Sigmoid colon (tissue), 7 donors: ENCODE results near the gene RIMS4. TPM values are rescaled to one million over a fixed set of nuclear protein-coding genes. Genes with fewer than 3 reads are reported as not detected.

Source experiments
- DNase-seq: peaks from one replicate; pipeline ENCODE4 v3.0.0-alpha.2; 2019
- H3K27ac ChIP-seq, 4 donors: fragments of 200-600 bp; sonication (generic); one replicate each; pipeline ENCODE4 v1.5.1; 2016 to 2019; ENCODE audit warnings: mild to moderate bottlenecking in 1 of 4
- H3K27me3 ChIP-seq, 3 donors: fragments of 200-600 bp; sonication (generic); one replicate each; pipeline ENCODE4 v1.5.1; 2019; ENCODE audit warnings: mild to moderate bottlenecking in 1 of 3
- H3K36me3 ChIP-seq, 4 donors: fragments of 200-600 bp; sonication (generic); one replicate each; pipeline ENCODE4 v1.5.1; 2016 to 2019
- H3K4me1 ChIP-seq, 4 donors: fragments of 200-600 bp; sonication (generic); one replicate each; pipeline ENCODE4 v1.5.1; 2017 to 2019
- H3K4me3 ChIP-seq, 4 donors: fragments of 200-600 bp; sonication (generic); one replicate each; pipeline ENCODE4 v1.5.1; 2017 to 2019; ENCODE audit warnings: mild to moderate bottlenecking in 2 of 4, moderate library complexity in 1 of 4
- H3K9me3 ChIP-seq, 4 donors: fragments of 200-600 bp in 3 of 4; sonication (generic) in 3 of 4; one replicate each; pipeline versions ENCODE4 v1.5.1 to v1.6.1; 2013 to 2019
- EP300 ChIP-seq, 4 donors: sonication (generic); formaldehyde crosslinking; IDR thresholded peaks; one replicate each; pipeline ENCODE4 v1.6.1; 2017; ENCODE audit warnings: antibody characterized with exemption in 4 of 4
- POLR2A ChIP-seq, 2 donors: fragments of 450-650 bp; IDR thresholded peaks; one replicate each; pipeline ENCODE4 v1.6.1; 2016; ENCODE audit warnings: antibody characterized with exemption in 2 of 2, mild to moderate bottlenecking in 2 of 2, moderate library complexity in 2 of 2
- POLR2AphosphoS5 ChIP-seq, 4 donors: sonication (generic); formaldehyde crosslinking; IDR thresholded peaks; one replicate each; pipeline ENCODE4 v1.6.1; 2017; ENCODE audit warnings: antibody characterized with exemption in 4 of 4
- WGBS, 2 donors: extraction: QIAGEN DNeasy Blood & Tissue Kit; methylation state at CpG; one replicate each; pipeline ENCODE4 v1.1.7; 2013; 5-methylcytosine and 5-hydroxymethylcytosine counted together
- intact Hi-C: fragments of 100-400 bp; cut with DNase I; formaldehyde crosslinking; loops from one replicate; pipeline ENCODE4 v1.15.1; 2023
- polyA plus RNA-seq, 3 donors: library from polyadenylated mRNA; stranded (reverse); fragments of 200-250 nt; gene quantifications; one replicate each; pipeline ENCODE4 v1.2.3, GENCODE V29; 2013
- total RNA-seq, 4 donors: library from RNA; depleted of rRNA; stranded (reverse); fragments of >200 nt; gene quantifications; one replicate each; pipeline ENCODE4 v1.1.0, GENCODE V29; 2016
- TF ChIP-seq, protein P1 (sequence below), 4 experiments: fragments of 450-650 bp in 3 of 4; fragments of 200-600 bp in 1 of 4; IDR thresholded peaks; one replicate each; pipeline ENCODE4 v1.5.1; 2016 to 2019; ENCODE audit warnings: antibody characterized with exemption in 4 of 4, mild to moderate bottlenecking in 3 of 4, moderate library complexity in 2 of 4
- donor health status: healthy with polysubstance abuse.
- donor health status: Bipolar disorder and iron deficiency.
- donor health status: healthy.

The RIMS4 gene
- total and polyA plus RNA-seq, 7 donors: 0.14 to 2.1 (median 0.55) TPM

GRCh38 chr20:44762466-44763140 lies 47.7 kb downstream of the RIMS4 start:
- no peaks in the 10 kb centered on the region for H3K9me3 ChIP-seq
- H3K27ac ChIP-seq: peak overlapping the region in 1 of 4 donors; percentile 62
- H3K4me1 ChIP-seq: no peaks in the 10 kb centered on the region
- intact Hi-C loops: no loop called here
- no peak for DNase-seq
- H3K27me3 ChIP-seq: peaks cover 0 to 5% (median 0%) of the 10 kb centered on the region in 3 donors
- TF ChIP-seq, protein P1, sequence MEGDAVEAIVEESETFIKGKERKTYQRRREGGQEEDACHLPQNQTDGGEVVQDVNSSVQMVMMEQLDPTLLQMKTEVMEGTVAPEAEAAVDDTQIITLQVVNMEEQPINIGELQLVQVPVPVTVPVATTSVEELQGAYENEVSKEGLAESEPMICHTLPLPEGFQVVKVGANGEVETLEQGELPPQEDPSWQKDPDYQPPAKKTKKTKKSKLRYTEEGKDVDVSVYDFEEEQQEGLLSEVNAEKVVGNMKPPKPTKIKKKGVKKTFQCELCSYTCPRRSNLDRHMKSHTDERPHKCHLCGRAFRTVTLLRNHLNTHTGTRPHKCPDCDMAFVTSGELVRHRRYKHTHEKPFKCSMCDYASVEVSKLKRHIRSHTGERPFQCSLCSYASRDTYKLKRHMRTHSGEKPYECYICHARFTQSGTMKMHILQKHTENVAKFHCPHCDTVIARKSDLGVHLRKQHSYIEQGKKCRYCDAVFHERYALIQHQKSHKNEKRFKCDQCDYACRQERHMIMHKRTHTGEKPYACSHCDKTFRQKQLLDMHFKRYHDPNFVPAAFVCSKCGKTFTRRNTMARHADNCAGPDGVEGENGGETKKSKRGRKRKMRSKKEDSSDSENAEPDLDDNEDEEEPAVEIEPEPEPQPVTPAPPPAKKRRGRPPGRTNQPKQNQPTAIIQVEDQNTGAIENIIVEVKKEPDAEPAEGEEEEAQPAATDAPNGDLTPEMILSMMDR (IDR thresholded peaks at IDR 0.05): no peak
- TF ChIP-seq POLR2AphosphoS5 (IDR thresholded peaks at IDR 0.05): peak in 1 of 4 donors; percentile 21
- no peaks in the 10 kb centered on the region for H3K36me3 ChIP-seq
- no peak overlapping the region for H3K4me3 ChIP-seq
- 76 to 81% methylated on average over 10 of the region's 10 CpGs for WGBS, 2 donors

DNA sequence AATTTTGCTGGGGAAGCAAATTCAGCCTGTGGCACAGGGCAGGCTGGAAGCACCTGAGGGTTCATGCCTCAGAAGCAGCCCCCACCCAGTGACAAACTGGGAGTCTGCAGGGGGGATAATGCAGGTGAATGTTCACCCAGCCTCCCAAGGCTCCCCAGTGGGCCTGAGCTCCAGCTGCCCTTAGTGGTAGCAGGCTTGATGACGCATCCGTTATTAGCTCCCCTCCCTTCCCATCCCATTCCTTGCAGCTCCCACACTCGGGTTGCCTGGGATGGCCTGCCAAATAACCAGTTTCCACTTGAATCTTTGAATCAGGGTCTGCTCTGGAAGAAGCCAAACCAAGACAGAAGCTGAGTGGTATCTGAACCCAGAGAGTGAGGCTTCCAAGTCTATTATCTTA lies 48.9 kb downstream of the RIMS4 start:
- H3K4me1 ChIP-seq: no peaks in the 10 kb centered on the region
- H3K4me3 ChIP-seq: no peak overlapping the region
- 66 to 74% methylated on average over 3 of the region's 3 CpGs for WGBS, 2 donors
- no peaks in the 10 kb centered on the region for H3K36me3 ChIP-seq
- no peaks in the 10 kb centered on the region for H3K9me3 ChIP-seq
- intact Hi-C loops: no loop called here
- H3K27me3 ChIP-seq: no peaks in the 10 kb centered on the region
- no peak for TF ChIP-seq EP300 (IDR thresholded peaks at IDR 0.05)
- H3K27ac ChIP-seq: peak overlapping the region in 1 of 4 donors; percentile 62
- DNase-seq: no peak

- Histone ChIP-seq H3K4me3 (no peak overlapping the region), H3K27ac (no peak overlapping the region), H3K36me3 (no peaks in the 10 kb centered on the region), H3K9me3 (no peaks in the 10 kb centered on the region), H3K4me1 (no peaks in the 10 kb centered on the region), H3K27me3 (peaks cover 0 to 7% (median 0%) of the 10 kb centered on the region in 3 donors)
- intact Hi-C loops: no loop called here
- TF ChIP-seq EP300 (IDR thresholded peaks at IDR 0.05) (no peak), POLR2A (IDR thresholded peaks at IDR 0.05) (no peak), POLR2AphosphoS5 (IDR thresholded peaks at IDR 0.05) (no peak)
- TF ChIP-seq, protein P1 (IDR thresholded peaks at IDR 0.05): no peak
- DNase-seq: no peak
- 80 to 91% methylated on average over 1 of the region's 1 CpG for WGBS, 2 donors
These were observed 50.8 kb downstream of the RIMS4 start for GRCh38 chr20:44759595-44759994.

GRCh38 chr20:44758247-44759101 lies 51.9 kb downstream of the RIMS4 start:
- TF ChIP-seq POLR2A (IDR thresholded peaks at IDR 0.05) (no peak), POLR2AphosphoS5 (IDR thresholded peaks at IDR 0.05) (no peak), EP300 (IDR thresholded peaks at IDR 0.05) (no peak)
- TF ChIP-seq, protein P1 (IDR thresholded peaks at IDR 0.05): no peak
- WGBS, 2 donors: 55 to 80% methylated on average over 10 of the region's 10 CpGs
- intact Hi-C loops: no loop called here

GRCh38 chr20:44756956-44757355 lies 53.4 kb downstream of the RIMS4 start:
- H3K27me3 ChIP-seq: peaks cover 0 to 18% (median 0%) of the 10 kb centered on the region in 3 donors
- no peaks in the 10 kb centered on the region for H3K4me1 ChIP-seq
- DNase-seq: no peak
- H3K27ac ChIP-seq: no peak overlapping the region
- 90 to 93% methylated on average over 5 of the region's 5 CpGs for WGBS, 2 donors
- no peaks in the 10 kb centered on the region for H3K9me3 ChIP-seq
- H3K4me3 ChIP-seq: no peak overlapping the region
- TF ChIP-seq EP300 (IDR thresholded peaks at IDR 0.05) (no peak), POLR2A (IDR thresholded peaks at IDR 0.05) (no peak), POLR2AphosphoS5 (IDR thresholded peaks at IDR 0.05) (no peak)
- TF ChIP-seq, protein P1 (IDR thresholded peaks at IDR 0.05): no peak
- intact Hi-C loops: no loop called here
- H3K36me3 ChIP-seq: no peaks in the 10 kb centered on the region

More at GRCh38 chr20:44758247-44759101, 51.9 kb downstream of the RIMS4 start:
- Histone ChIP-seq H3K27ac (no peak overlapping the region), H3K9me3 (no peaks in the 10 kb centered on the region), H3K27me3 (peaks cover 0 to 7% (median 0%) of the 10 kb centered on the region in 3 donors), H3K4me3 (no peak overlapping the region), H3K4me1 (no peaks in the 10 kb centered on the region), H3K36me3 (no peaks in the 10 kb centered on the region)
- no peak for DNase-seq
